GM12891 (cell line): ENCODE results near the gene FES.

Experiments
- POLR2A ChIP-seq: IDR thresholded peaks from 2 replicates; pipeline ENCODE4 v1.6.1; 2011; ENCODE audit warnings: low read depth, low read length, control low read depth
- POLR2AphosphoS5 ChIP-seq: IDR thresholded peaks from 2 replicates; pipeline ENCODE4 v1.6.1; 2011; ENCODE audit warnings: low read depth, low read length, control low read depth
- TAF1 ChIP-seq: IDR thresholded peaks from 2 replicates; pipeline ENCODE4 v1.6.1; 2011; ENCODE audit warnings: low read depth, low read length, control low read depth

- TF ChIP-seq POLR2A: no peak
- TF ChIP-seq POLR2AphosphoS5: no peak
- no peak for TF ChIP-seq TAF1
Observed at GRCh38 chr15:90913398-90913944, 29.2 kb downstream of the FES start.
